Prostate gland (tissue), 2 donors: ENCODE results near the gene TLX2.

Experiments
- POLR2A ChIP-seq: fragments of 450-650 bp; IDR thresholded peaks from one replicate; pipeline ENCODE4 v1.6.1; 2016; ENCODE audit warnings: antibody characterized with exemption, mild to moderate bottlenecking
- POLR2AphosphoS5 ChIP-seq: sonication (generic); formaldehyde crosslinking; IDR thresholded peaks from one replicate; pipeline ENCODE4 v1.6.1; 2017; ENCODE audit warnings: antibody characterized with exemption
- TF ChIP-seq, protein P1 (sequence below), 4 experiments: fragments of 200-600 bp in 2 of 4; fragments of 450-650 bp in 2 of 4; sonication (generic) in 2 of 4; IDR thresholded peaks; 1 replicate in 3 of 4; 2 replicates in 1 of 4; pipeline ENCODE4 v1.5.1; 2016 to 2019; ENCODE audit warnings: antibody characterized with exemption in 4 of 4, mild to moderate bottlenecking in 2 of 4, moderate library complexity in 2 of 4

DNA sequence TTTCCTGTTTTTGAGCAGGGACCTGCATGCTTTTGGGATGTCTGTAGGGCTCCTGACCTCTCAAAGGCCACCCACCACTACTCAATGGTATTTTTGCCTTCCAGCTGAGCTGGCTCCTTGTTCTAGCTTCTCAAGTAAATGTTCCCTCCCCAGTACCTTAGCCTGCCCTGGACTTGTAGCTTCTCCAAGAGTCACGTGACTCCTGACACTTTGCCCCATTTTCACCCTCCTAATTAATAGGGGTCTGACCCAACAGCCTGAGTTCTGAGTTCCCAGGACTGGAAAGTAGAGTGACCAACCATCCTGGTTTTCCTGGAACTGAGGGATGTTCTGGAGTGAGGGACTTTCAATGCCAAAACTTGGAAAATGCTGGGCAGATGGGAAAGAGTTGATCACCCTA, 18.8 kb upstream of the TLX2 start:
- TF ChIP-seq, protein P1, sequence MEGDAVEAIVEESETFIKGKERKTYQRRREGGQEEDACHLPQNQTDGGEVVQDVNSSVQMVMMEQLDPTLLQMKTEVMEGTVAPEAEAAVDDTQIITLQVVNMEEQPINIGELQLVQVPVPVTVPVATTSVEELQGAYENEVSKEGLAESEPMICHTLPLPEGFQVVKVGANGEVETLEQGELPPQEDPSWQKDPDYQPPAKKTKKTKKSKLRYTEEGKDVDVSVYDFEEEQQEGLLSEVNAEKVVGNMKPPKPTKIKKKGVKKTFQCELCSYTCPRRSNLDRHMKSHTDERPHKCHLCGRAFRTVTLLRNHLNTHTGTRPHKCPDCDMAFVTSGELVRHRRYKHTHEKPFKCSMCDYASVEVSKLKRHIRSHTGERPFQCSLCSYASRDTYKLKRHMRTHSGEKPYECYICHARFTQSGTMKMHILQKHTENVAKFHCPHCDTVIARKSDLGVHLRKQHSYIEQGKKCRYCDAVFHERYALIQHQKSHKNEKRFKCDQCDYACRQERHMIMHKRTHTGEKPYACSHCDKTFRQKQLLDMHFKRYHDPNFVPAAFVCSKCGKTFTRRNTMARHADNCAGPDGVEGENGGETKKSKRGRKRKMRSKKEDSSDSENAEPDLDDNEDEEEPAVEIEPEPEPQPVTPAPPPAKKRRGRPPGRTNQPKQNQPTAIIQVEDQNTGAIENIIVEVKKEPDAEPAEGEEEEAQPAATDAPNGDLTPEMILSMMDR (IDR thresholded peaks at IDR 0.05): no peak
- no peak for TF ChIP-seq POLR2AphosphoS5
- no peak for TF ChIP-seq POLR2A
